Hepatocyte (in vitro differentiated cells): ENCODE results near the gene IL1RAPL2. TPM values are rescaled to one million over a fixed set of nuclear protein-coding genes. Genes with fewer than 3 reads are reported as not detected.

Experiments used
- DNase-seq: peaks from one replicate; pipeline ENCODE4 v3.0.0-alpha.2; 2016; ENCODE audit warnings: low spot score
- H2AFZ ChIP-seq: fragments of 200-600 bp; sonication (generic); 2 replicates; pipeline ENCODE4 v1.6.0; 2016; ENCODE audit warnings: antibody characterized with exemption, mild to moderate bottlenecking
- H3K27ac ChIP-seq: fragments of 200-600 bp; sonication (generic); 2 replicates; pipeline ENCODE4 v1.5.1; 2016; ENCODE audit warnings: mild to moderate bottlenecking
- H3K27me3 ChIP-seq: fragments of 200-600 bp; sonication (generic); 2 replicates; pipeline ENCODE4 v1.6.1; 2016
- H3K36me3 ChIP-seq: fragments of 200-600 bp; sonication (generic); replicated peaks from 2 replicates; pipeline ENCODE4 v1.5.1; 2016; ENCODE audit warnings: low read depth; ENCODE audit not compliant: insufficient read depth
- H3K4me1 ChIP-seq: fragments of 200-600 bp; sonication (generic); 2 replicates; pipeline ENCODE4 v1.5.1; 2016; ENCODE audit warnings: mild to moderate bottlenecking, moderate library complexity; ENCODE audit not compliant: insufficient read depth
- H3K4me2 ChIP-seq: fragments of 200-600 bp; sonication (generic); 2 replicates; pipeline ENCODE4 v1.6.0; 2016
- H3K4me3 ChIP-seq: fragments of 200-600 bp; sonication (generic); 2 replicates; pipeline ENCODE4 v1.5.1; 2016; ENCODE audit warnings: mild to moderate bottlenecking
- H3K79me2 ChIP-seq: fragments of 200-600 bp; sonication (generic); 2 replicates; pipeline ENCODE4 v1.6.0; 2017; ENCODE audit warnings: mild to moderate bottlenecking
- H3K9me2 ChIP-seq: fragments of 200-600 bp; sonication (generic); replicated peaks from 2 replicates; pipeline ENCODE4 v1.6.0; 2017; ENCODE audit warnings: mild to moderate bottlenecking; ENCODE audit not compliant: insufficient read depth
- H3K9me3 ChIP-seq: fragments of 200-600 bp; sonication (generic); 2 replicates; pipeline ENCODE4 v1.5.1; 2016; ENCODE audit warnings: low read depth, mild to moderate bottlenecking
- H4K20me1 ChIP-seq: fragments of 200-600 bp; sonication (generic); 2 replicates; pipeline ENCODE4 v1.6.0; 2016; ENCODE audit warnings: mild to moderate bottlenecking; ENCODE audit not compliant: insufficient read depth, poor library complexity, severe bottlenecking
- EZH2 ChIP-seq: fragments of 200-600 bp; sonication (generic); IDR thresholded peaks from 2 replicates; pipeline ENCODE4 v1.6.1; 2016; ENCODE audit warnings: antibody characterized with exemption, mild to moderate bottlenecking, borderline replicate concordance
- EZH2phosphoT487 ChIP-seq: fragments of 200-600 bp; sonication (generic); IDR thresholded peaks from one replicate; pipeline ENCODE4 v1.6.1; 2018; ENCODE audit warnings: antibody characterized with exemption, mild to moderate bottlenecking, low read depth, moderate library complexity; ENCODE audit not compliant: unreplicated experiment, severe bottlenecking
- WGBS: methylation state at CpG from one replicate; pipeline ENCODE4 v1.1.6; 2016; ENCODE audit warnings: low lambda C conversion rate; ENCODE audit errors: missing lambda C conversion rate; 5-methylcytosine and 5-hydroxymethylcytosine counted together
- polyA plus RNA-seq: library from polyadenylated mRNA; unstranded; fragments of >200 nt; fragmentation: Nextera tagmentation; extraction: Ambion mirVana; gene quantifications from 2 replicates; pipeline ENCODE4 v1.2.1, GENCODE V29; 2016
- total RNA-seq: library from RNA; depleted of rRNA; stranded (reverse); fragments of >200 nt; gene quantifications from 2 replicates; pipeline ENCODE4 v1.2.3, GENCODE V29; 2014
- TF ChIP-seq, protein P1 (sequence below): fragments of 200-600 bp; sonication (generic); IDR thresholded peaks from 2 replicates; pipeline ENCODE4 v1.5.1; 2016; ENCODE audit warnings: antibody characterized with exemption, mild to moderate bottlenecking; ENCODE audit not compliant: poor library complexity

The IL1RAPL2 gene
- total and polyA plus RNA-seq, 2 experiments from 2014 or later: 0.40 TPM; not detected in 1

GRCh38 chrX:105463473-105463872 lies 897.5 kb downstream of the IL1RAPL2 start:
- WGBS: 66% methylated on average over 3 of the region's 3 CpGs
- Histone ChIP-seq H3K36me3 (no peaks in the 10 kb centered on the region), H2AFZ (no peak overlapping the region), H3K4me3 (no peak overlapping the region), H3K27me3 (no peaks in the 10 kb centered on the region), H4K20me1 (no peaks in the 10 kb centered on the region), H3K79me2 (no peaks in the 10 kb centered on the region), H3K9me3 (no peaks in the 10 kb centered on the region), H3K4me1 (no peaks in the 10 kb centered on the region), H3K9me2 (no peaks in the 10 kb centered on the region), H3K4me2 (no peak overlapping the region), H3K27ac (no peak overlapping the region)
- TF ChIP-seq EZH2phosphoT487: no peak
- TF ChIP-seq, protein P1, sequence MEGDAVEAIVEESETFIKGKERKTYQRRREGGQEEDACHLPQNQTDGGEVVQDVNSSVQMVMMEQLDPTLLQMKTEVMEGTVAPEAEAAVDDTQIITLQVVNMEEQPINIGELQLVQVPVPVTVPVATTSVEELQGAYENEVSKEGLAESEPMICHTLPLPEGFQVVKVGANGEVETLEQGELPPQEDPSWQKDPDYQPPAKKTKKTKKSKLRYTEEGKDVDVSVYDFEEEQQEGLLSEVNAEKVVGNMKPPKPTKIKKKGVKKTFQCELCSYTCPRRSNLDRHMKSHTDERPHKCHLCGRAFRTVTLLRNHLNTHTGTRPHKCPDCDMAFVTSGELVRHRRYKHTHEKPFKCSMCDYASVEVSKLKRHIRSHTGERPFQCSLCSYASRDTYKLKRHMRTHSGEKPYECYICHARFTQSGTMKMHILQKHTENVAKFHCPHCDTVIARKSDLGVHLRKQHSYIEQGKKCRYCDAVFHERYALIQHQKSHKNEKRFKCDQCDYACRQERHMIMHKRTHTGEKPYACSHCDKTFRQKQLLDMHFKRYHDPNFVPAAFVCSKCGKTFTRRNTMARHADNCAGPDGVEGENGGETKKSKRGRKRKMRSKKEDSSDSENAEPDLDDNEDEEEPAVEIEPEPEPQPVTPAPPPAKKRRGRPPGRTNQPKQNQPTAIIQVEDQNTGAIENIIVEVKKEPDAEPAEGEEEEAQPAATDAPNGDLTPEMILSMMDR: no peak
- TF ChIP-seq EZH2: no peak
- DNase-seq: no peak

GRCh38 chrX:105464618-105465017 lies 898.6 kb downstream of the IL1RAPL2 start:
- TF ChIP-seq EZH2phosphoT487: no peak
- no peak for TF ChIP-seq EZH2
- TF ChIP-seq, protein P1: no peak
- 69% methylated on average over 2 of the region's 2 CpGs for WGBS
- H3K9me3 ChIP-seq: no peaks in the 10 kb centered on the region
- H2AFZ ChIP-seq: no peak overlapping the region
- no peak overlapping the region for H3K27ac ChIP-seq
- no peak overlapping the region for H3K4me3 ChIP-seq
- H3K4me2 ChIP-seq: no peak overlapping the region
- H3K4me1 ChIP-seq: no peaks in the 10 kb centered on the region
- DNase-seq: no peak
- no peaks in the 10 kb centered on the region for H3K27me3 ChIP-seq
- H3K36me3 ChIP-seq: no peaks in the 10 kb centered on the region
- no peaks in the 10 kb centered on the region for H3K9me2 ChIP-seq
- no peaks in the 10 kb centered on the region for H4K20me1 ChIP-seq
- no peaks in the 10 kb centered on the region for H3K79me2 ChIP-seq

- Histone ChIP-seq H3K79me2 (no peaks in the 10 kb centered on the region), H3K36me3 (no peaks in the 10 kb centered on the region), H3K4me2 (no peak overlapping the region), H3K4me3 (no peak overlapping the region), H3K9me3 (no peaks in the 10 kb centered on the region), H2AFZ (no peak overlapping the region), H3K9me2 (no peaks in the 10 kb centered on the region), H3K27me3 (no peaks in the 10 kb centered on the region), H3K4me1 (no peaks in the 10 kb centered on the region), H3K27ac (no peak overlapping the region), H4K20me1 (no peaks in the 10 kb centered on the region)
- TF ChIP-seq, protein P1: no peak
- no peak for TF ChIP-seq EZH2phosphoT487
- no peak for TF ChIP-seq EZH2
- no peak for DNase-seq
Measured at GRCh38 chrX:105468741-105469140, 902.7 kb downstream of the IL1RAPL2 start.

DNA sequence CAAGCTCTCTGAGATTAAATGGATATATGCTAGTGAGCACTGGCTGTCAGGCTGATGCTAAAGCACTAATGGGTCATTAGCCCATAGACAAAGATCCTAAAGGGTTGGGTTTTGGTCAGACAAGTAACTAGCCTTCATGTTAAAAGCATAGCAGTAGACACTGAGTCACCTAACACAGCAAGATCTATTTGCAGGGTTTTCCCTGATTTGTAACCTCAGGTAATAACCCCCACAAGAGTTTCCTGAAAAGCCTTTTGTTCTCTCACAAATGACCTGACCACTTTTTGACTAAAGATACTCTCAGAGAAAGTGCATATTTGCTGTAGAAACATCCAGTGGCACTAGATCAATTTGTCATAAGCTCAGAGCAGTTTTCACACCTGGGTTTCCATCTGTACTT lies 905.6 kb downstream of the IL1RAPL2 start:
- Histone ChIP-seq H3K27ac (no peak overlapping the region), H3K4me3 (no peak overlapping the region), H4K20me1 (no peaks in the 10 kb centered on the region), H3K9me2 (no peaks in the 10 kb centered on the region), H3K4me2 (no peak overlapping the region), H3K79me2 (no peaks in the 10 kb centered on the region), H3K4me1 (no peaks in the 10 kb centered on the region), H3K9me3 (no peaks in the 10 kb centered on the region), H3K36me3 (no peaks in the 10 kb centered on the region), H3K27me3 (no peaks in the 10 kb centered on the region), H2AFZ (no peak overlapping the region)
- no peak for TF ChIP-seq EZH2phosphoT487
- no peak for TF ChIP-seq EZH2
- TF ChIP-seq, protein P1: no peak
- DNase-seq: no peak
